Measurements from ENCODE around the gene DCBLD1.

The DCBLD1 gene

GRCh38 chr6:117530467-117531242 is 48.2 kb downstream of the DCBLD1 start:
- H3K9me2 ChIP-seq (replicated peaks; ENCODE audit: control insufficient read depth, low read length), result no peaks in the 10 kb centered on the region
- no peaks in the 10 kb centered on the region for H3F3A ChIP-seq (ENCODE audit: control insufficient read depth, insufficient read depth)
- H3K27me3 ChIP-seq (ENCODE audit: control insufficient read depth, low read length), result peaks cover 7% of the 10 kb centered on the region
- no peak overlapping the region for H3K27ac ChIP-seq (ENCODE audit: low read depth, low read length)
- no peaks in the 10 kb centered on the region for H3K4me1 ChIP-seq (ENCODE audit: control insufficient read depth, low read length)
- H3K36me3 ChIP-seq (ENCODE audit: control insufficient read depth, low read length), result no peaks in the 10 kb centered on the region
- no peaks in the 10 kb centered on the region for H3K79me2 ChIP-seq (ENCODE audit: control insufficient read depth, low read length)
- no peaks in the 10 kb centered on the region for H3K9me3 ChIP-seq (ENCODE audit: control insufficient read depth, insufficient read depth, low read length)
- no peak overlapping the region for H3K4me3 ChIP-seq (ENCODE audit: low read length)
- H4K20me1 ChIP-seq (ENCODE audit: control insufficient read depth, insufficient read depth, low read depth, low read length), result no peaks in the 10 kb centered on the region
- no peak overlapping the region for H3K4me2 ChIP-seq (ENCODE audit: low read length)
- TF ChIP-seq CTCF (IDR thresholded peaks at IDR 0.05; ENCODE audit: low read depth, low read length, poor library complexity, severe bottlenecking) (no peak), EZH2phosphoT487 (IDR thresholded peaks at IDR 0.05; ENCODE audit: borderline replicate concordance, low read length) (no peak)

GRCh38 chr6:117531346-117531745 is 48.9 kb downstream of the DCBLD1 start:
- no peaks in the 10 kb centered on the region for H3K4me1 ChIP-seq (ENCODE audit: control insufficient read depth, low read length)
- TF ChIP-seq EZH2phosphoT487 (IDR thresholded peaks at IDR 0.05; ENCODE audit: borderline replicate concordance, low read length), result no peak
- TF ChIP-seq CTCF (IDR thresholded peaks at IDR 0.05; ENCODE audit: low read depth, low read length, poor library complexity, severe bottlenecking), result no peak
- H4K20me1 ChIP-seq (ENCODE audit: control insufficient read depth, insufficient read depth, low read depth, low read length), result no peaks in the 10 kb centered on the region
- H3K79me2 ChIP-seq (ENCODE audit: control insufficient read depth, low read length), result no peaks in the 10 kb centered on the region
- no peaks in the 10 kb centered on the region for H3K9me3 ChIP-seq (ENCODE audit: control insufficient read depth, insufficient read depth, low read length)
- no peaks in the 10 kb centered on the region for H3K9me2 ChIP-seq (replicated peaks; ENCODE audit: control insufficient read depth, low read length)
- H3K36me3 ChIP-seq (ENCODE audit: control insufficient read depth, low read length), result no peaks in the 10 kb centered on the region
- peaks cover 3% of the 10 kb centered on the region for H3K27me3 ChIP-seq (ENCODE audit: control insufficient read depth, low read length)
- H3K27ac ChIP-seq (ENCODE audit: low read depth, low read length), result no peak overlapping the region
- H3F3A ChIP-seq (ENCODE audit: control insufficient read depth, insufficient read depth), result no peaks in the 10 kb centered on the region
- no peak overlapping the region for H3K4me3 ChIP-seq (ENCODE audit: low read length)
- H3K4me2 ChIP-seq (ENCODE audit: low read length), result no peak overlapping the region

GRCh38 chr6:117531809-117532725 is 49.6 kb downstream of the DCBLD1 start:
- Histone ChIP-seq H3K79me2 (ENCODE audit: control insufficient read depth, low read length) (no peaks in the 10 kb centered on the region), H3K27ac (ENCODE audit: low read depth, low read length) (no peak overlapping the region), H3K9me3 (ENCODE audit: control insufficient read depth, insufficient read depth, low read length) (no peaks in the 10 kb centered on the region), H3K36me3 (ENCODE audit: control insufficient read depth, low read length) (no peaks in the 10 kb centered on the region), H3K4me1 (ENCODE audit: control insufficient read depth, low read length) (no peaks in the 10 kb centered on the region), H3K27me3 (ENCODE audit: control insufficient read depth, low read length) (peaks cover 3% of the 10 kb centered on the region), H4K20me1 (ENCODE audit: control insufficient read depth, insufficient read depth, low read depth, low read length) (no peaks in the 10 kb centered on the region), H3K9me2 (replicated peaks; ENCODE audit: control insufficient read depth, low read length) (no peaks in the 10 kb centered on the region), H3K4me2 (ENCODE audit: low read length) (no peak overlapping the region), H3F3A (ENCODE audit: control insufficient read depth, insufficient read depth) (no peaks in the 10 kb centered on the region), H3K4me3 (ENCODE audit: low read length) (no peak overlapping the region)
- TF ChIP-seq EZH2phosphoT487 (IDR thresholded peaks at IDR 0.05; ENCODE audit: borderline replicate concordance, low read length) (no peak), CTCF (IDR thresholded peaks at IDR 0.05; ENCODE audit: low read depth, low read length, poor library complexity, severe bottlenecking) (no peak)
